ENCODE measurements around the gene CEACAM4. TPM values are rescaled to one million over a fixed set of nuclear protein-coding genes. Genes with fewer than 3 reads are reported as not detected.

Gene CEACAM4
- total RNA-seq, 1 experiment from 2014 or later, result not detected

DNA sequence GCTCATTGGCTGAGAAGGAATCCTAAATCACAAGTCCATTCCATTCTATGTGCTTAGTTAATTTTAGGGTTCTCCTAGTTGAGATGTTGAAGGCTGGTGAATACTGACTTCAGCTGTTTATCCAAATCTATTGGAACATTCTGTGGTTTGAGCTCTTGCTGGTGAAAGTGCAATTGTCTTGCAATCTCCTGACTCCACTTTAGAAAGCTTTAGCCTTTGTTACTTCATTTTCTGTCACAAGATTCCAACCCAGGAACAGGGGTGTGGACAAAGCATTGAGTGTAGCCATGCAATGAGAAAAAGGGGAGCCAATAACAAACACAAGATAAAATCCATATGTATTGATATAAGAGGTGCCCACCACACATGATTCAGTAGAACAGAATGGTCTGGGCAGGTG lies 35.9 kb downstream of the CEACAM4 start:
- no peaks in the 10 kb centered on the region for H3K36me3 Mint-ChIP-seq (ENCODE audit: insufficient read depth, unreplicated experiment)
- H3K27me3 Mint-ChIP-seq (ENCODE audit: insufficient read depth, unreplicated experiment), result peaks cover 46% of the 10 kb centered on the region
- no peak overlapping the region for H3K27ac Mint-ChIP-seq (ENCODE audit: low read depth, unreplicated experiment)
- H3K4me1 Mint-ChIP-seq (ENCODE audit: insufficient read depth, unreplicated experiment), result no peaks in the 10 kb centered on the region
- no peak overlapping the region for H3K4me3 Mint-ChIP-seq (ENCODE audit: unreplicated experiment)
- ChIA-PET CTCF (interaction anchor here (1.1 kb wide), 1 partner anchor 8 kb away, joined by 4 read pairs; no protein-coding TSS in a partner anchor), POLR2A (interaction anchor here (0.6 kb wide), 1 partner anchor 18 kb away, joined by 4 read pairs; no protein-coding TSS in a partner anchor)
- DNase-seq (ENCODE audit: unreplicated experiment), result no peak
- no peaks in the 10 kb centered on the region for H3K9me3 Mint-ChIP-seq (ENCODE audit: unreplicated experiment)
- TF ChIP-seq, protein P1, sequence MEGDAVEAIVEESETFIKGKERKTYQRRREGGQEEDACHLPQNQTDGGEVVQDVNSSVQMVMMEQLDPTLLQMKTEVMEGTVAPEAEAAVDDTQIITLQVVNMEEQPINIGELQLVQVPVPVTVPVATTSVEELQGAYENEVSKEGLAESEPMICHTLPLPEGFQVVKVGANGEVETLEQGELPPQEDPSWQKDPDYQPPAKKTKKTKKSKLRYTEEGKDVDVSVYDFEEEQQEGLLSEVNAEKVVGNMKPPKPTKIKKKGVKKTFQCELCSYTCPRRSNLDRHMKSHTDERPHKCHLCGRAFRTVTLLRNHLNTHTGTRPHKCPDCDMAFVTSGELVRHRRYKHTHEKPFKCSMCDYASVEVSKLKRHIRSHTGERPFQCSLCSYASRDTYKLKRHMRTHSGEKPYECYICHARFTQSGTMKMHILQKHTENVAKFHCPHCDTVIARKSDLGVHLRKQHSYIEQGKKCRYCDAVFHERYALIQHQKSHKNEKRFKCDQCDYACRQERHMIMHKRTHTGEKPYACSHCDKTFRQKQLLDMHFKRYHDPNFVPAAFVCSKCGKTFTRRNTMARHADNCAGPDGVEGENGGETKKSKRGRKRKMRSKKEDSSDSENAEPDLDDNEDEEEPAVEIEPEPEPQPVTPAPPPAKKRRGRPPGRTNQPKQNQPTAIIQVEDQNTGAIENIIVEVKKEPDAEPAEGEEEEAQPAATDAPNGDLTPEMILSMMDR (IDR thresholded peaks at IDR 0.05; ENCODE audit: unreplicated experiment), result no peak
- intact Hi-C loops (cut with micrococcal nuclease), result no loop called here
- BruUV-seq (replicated peaks), result no TSS peak

DNA sequence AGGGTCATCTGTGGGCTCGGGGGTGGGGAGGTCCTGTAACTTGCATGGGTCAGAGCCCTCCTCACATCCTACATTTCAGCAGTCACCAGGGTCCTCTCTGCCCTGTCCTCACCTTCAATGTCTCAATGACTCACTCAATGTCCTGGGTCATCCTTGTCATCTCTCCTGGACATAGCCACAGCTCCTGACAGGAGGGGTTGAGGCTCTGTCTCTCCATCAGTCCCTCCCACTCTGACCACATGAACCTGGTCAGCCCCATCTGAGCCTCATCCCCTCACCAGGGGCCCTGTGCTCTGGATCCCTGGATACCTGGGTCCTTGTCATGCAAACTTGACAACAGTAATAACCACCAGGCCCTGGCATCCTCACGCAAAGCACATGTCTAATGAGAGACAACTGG lies 37.5 kb downstream of the CEACAM4 start:
- ChIA-PET POLR2A (no interaction called here), CTCF (interaction anchor here (0.5 to 1.0 kb wide), 4 partner anchors 10 to 193 kb away, joined by 3 to 4 read pairs (median 4); no protein-coding TSS in a partner anchor)
- no peaks in the 10 kb centered on the region for H3K4me1 Mint-ChIP-seq (ENCODE audit: insufficient read depth, unreplicated experiment)
- DNase-seq (ENCODE audit: unreplicated experiment), result no peak
- H3K27me3 Mint-ChIP-seq (ENCODE audit: insufficient read depth, unreplicated experiment), result peaks cover 33% of the 10 kb centered on the region
- H3K27ac Mint-ChIP-seq (ENCODE audit: low read depth, unreplicated experiment), result no peak overlapping the region
- H3K36me3 Mint-ChIP-seq (ENCODE audit: insufficient read depth, unreplicated experiment), result no peaks in the 10 kb centered on the region
- no peaks in the 10 kb centered on the region for H3K9me3 Mint-ChIP-seq (ENCODE audit: unreplicated experiment)
- no TSS peak for BruUV-seq (replicated peaks)
- H3K4me3 Mint-ChIP-seq (ENCODE audit: unreplicated experiment), result no peak overlapping the region
- TF ChIP-seq, protein P1 (IDR thresholded peaks at IDR 0.05; ENCODE audit: unreplicated experiment), result no peak
- intact Hi-C loops (cut with micrococcal nuclease), result no loop called here

DNA sequence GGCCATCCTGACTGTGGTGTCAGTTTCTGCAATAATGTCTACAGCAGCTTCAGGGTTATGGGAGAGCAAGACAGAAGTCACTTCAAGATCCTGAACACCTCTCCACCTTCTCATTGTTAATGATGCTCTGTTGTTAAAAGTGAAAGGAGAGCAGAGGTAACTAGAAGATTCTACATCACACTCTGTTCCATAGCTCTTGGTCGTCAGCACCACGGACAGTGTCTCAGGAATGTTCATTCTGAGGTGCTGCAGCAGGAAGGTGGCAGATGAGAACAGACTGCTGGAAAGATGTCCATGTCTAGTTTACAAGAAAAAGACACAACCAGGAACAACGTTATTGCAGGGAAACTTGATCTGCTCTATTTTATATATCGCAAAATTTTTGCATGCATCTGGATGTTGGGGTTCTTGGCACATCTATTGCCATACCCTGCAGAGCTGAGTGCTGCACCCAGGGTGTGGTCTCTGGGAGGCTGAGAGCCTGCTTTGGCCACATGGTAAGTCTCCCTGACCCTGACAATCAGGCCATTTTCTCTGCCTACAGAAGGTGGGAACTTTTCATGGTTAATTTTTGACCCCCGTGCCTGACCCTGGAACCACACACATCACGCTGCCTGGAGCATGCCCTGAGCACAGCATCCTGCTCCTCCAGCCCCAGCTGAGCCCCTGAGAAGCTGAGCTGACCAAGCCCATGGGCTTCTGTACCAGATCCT lies 38.2 kb downstream of the CEACAM4 start:
- Mint-ChIP-seq H3K4me3 (ENCODE audit: unreplicated experiment) (no peak overlapping the region), H3K9me3 (ENCODE audit: unreplicated experiment) (no peaks in the 10 kb centered on the region), H3K4me1 (ENCODE audit: insufficient read depth, unreplicated experiment) (no peaks in the 10 kb centered on the region), H3K27me3 (ENCODE audit: insufficient read depth, unreplicated experiment) (peaks cover 32% of the 10 kb centered on the region), H3K36me3 (ENCODE audit: insufficient read depth, unreplicated experiment) (no peaks in the 10 kb centered on the region), H3K27ac (ENCODE audit: low read depth, unreplicated experiment) (no peak overlapping the region)
- no TSS peak for BruUV-seq (replicated peaks)
- POLR2A ChIA-PET, result interaction anchor here (0.6 kb wide), 1 partner anchor 149 kb away, joined by 3 read pairs; no protein-coding TSS in a partner anchor
- peak; percentile 56 for DNase-seq (ENCODE audit: unreplicated experiment)
- CTCF ChIA-PET, result interaction anchor here (0.5 to 1.0 kb wide), 6 partner anchors 9 to 196 kb away, joined by 3 to 4 read pairs (median 3); no protein-coding TSS in a partner anchor
- intact Hi-C loops (cut with micrococcal nuclease), result no loop called here
- TF ChIP-seq, protein P1 (IDR thresholded peaks at IDR 0.05; ENCODE audit: unreplicated experiment), result no peak

DNA sequence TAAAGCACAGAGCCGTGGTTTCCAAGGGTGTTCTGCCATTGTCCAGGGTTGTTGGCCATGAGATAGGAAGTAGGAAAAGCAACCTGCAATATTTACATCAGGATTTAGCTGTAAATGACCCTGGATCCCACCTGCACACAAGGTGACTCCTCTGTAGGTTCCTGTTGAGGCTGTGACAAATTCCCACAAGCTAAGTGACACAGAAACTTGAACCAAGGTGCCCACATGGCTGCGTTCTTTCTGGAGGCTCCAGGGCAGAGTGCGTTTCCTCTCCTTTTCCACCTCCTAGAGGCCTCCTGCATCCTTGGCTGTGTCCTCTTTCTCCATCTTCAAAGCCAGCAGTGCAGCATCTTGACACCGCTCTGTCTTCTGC lies 39.0 kb downstream of the CEACAM4 start:
- no peak for DNase-seq (ENCODE audit: unreplicated experiment)
- ChIA-PET POLR2A (interaction anchor here (0.5 to 0.6 kb wide), 2 partner anchors 148 to 394 kb away, joined by 3 read pairs; no protein-coding TSS in a partner anchor), CTCF (interaction anchor here (0.8 kb wide), 1 partner anchor 10 kb away, joined by 3 read pairs; no protein-coding TSS in a partner anchor)
- BruUV-seq (replicated peaks), result no TSS peak
- H3K27me3 Mint-ChIP-seq (ENCODE audit: insufficient read depth, unreplicated experiment), result peaks cover 23% of the 10 kb centered on the region
- TF ChIP-seq, protein P1 (IDR thresholded peaks at IDR 0.05; ENCODE audit: unreplicated experiment), result no peak
- H3K4me3 Mint-ChIP-seq (ENCODE audit: unreplicated experiment), result no peak overlapping the region
- no peaks in the 10 kb centered on the region for H3K36me3 Mint-ChIP-seq (ENCODE audit: insufficient read depth, unreplicated experiment)
- no peak overlapping the region for H3K27ac Mint-ChIP-seq (ENCODE audit: low read depth, unreplicated experiment)
- intact Hi-C loops (cut with micrococcal nuclease), result no loop called here
- peaks cover 8% of the 10 kb centered on the region for H3K9me3 Mint-ChIP-seq (ENCODE audit: unreplicated experiment)
- H3K4me1 Mint-ChIP-seq (ENCODE audit: insufficient read depth, unreplicated experiment), result no peaks in the 10 kb centered on the region

Data from MCF 10A (cell line).